ENCODE data around the gene LHFPL6.

Gene LHFPL6

DNA sequence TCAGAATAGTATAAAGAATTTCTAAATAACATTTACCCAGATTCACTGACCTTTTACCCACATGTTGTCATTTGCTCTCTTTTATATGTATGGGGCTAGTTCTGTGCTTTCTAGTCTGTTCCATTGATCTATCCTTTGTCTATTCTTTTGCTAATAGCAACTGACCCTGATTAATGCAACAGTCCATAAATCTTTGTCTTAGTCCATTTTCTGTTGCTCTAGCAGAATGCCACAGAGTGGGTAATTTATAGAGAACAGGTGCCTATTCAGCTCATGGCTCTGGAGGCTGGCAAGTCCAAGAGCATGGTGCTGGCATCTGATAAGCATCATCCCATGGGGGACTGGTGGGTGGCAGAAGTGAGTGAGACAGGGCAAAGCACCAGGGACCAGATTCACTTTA, 52.1 kb downstream of the LHFPL6 start:
- DNase-seq (ENCODE audit: low read depth), result no peak
- Histone ChIP-seq H3K4me1 (ENCODE audit: control insufficient read depth, insufficient read depth, low read length) (peaks cover 19% of the 10 kb centered on the region), H3K27me3 (replicated peaks; ENCODE audit: control insufficient read depth, insufficient read depth, low read length) (no peaks in the 10 kb centered on the region)

DNA sequence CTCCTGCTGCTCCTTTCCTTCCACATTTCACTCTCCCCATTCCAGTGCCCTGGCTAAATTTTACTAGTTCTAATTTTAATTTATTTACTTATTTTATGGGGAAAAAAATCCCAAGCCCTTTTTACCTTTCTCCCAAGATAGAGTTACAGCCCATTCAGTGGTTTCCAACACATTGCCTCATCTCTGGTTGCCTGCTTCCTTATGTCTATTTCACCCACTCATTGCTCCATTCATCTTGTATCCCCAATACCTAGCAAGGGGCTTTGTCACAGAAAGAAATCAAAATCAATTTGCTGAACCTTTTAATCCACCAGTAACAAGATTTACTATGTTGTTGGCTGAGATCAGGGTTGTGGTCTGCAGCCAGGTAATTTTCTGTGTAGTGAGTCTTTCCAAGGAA, 55.9 kb downstream of the LHFPL6 start:
- H3K4me3 ChIP-seq (ENCODE audit: low read length), result no peak overlapping the region
- H3K36me3 ChIP-seq (ENCODE audit: control insufficient read depth, insufficient read depth, low read length, severe bottlenecking), result no peaks in the 10 kb centered on the region
- no peak overlapping the region for H3K9ac ChIP-seq (ENCODE audit: low read length)
- H3K27me3 ChIP-seq (replicated peaks; ENCODE audit: control insufficient read depth, insufficient read depth, low read length), result no peaks in the 10 kb centered on the region
- peaks cover 17% of the 10 kb centered on the region for H3K4me1 ChIP-seq (ENCODE audit: control insufficient read depth, insufficient read depth, low read length)
- H3K9me3 ChIP-seq (ENCODE audit: control insufficient read depth, low read length), result no peaks in the 10 kb centered on the region
- no peak for DNase-seq (ENCODE audit: low read depth)

More for the DNA sequence above, 52.1 kb downstream of the LHFPL6 start:
- H3K36me3 ChIP-seq (ENCODE audit: control insufficient read depth, insufficient read depth, low read length, severe bottlenecking), result no peaks in the 10 kb centered on the region
- peak overlapping the region; percentile 4 for H3K9ac ChIP-seq (ENCODE audit: low read length)
- H3K4me3 ChIP-seq (ENCODE audit: low read length), result peak overlapping the region; percentile 31
- H3K9me3 ChIP-seq (ENCODE audit: control insufficient read depth, low read length), result no peaks in the 10 kb centered on the region

DNA sequence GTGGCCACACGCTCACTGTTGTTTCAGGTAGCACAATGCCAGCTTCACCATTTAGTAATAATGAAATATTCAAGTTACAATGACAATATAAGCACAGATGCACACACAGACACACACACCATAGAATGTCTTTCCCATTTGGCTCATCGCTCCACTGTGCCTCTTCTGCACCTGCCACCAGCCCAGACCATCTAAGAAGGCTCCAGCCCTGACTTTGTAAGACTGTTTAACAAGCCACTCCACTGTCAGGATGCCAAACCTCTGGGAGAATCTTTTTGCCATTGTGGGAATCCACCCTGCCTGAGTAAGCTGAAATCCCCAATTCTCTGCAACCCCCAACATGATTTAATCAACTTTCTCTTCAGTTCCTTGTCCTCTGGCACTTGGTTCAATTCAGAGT, 60.6 kb downstream of the LHFPL6 start:
- no peak overlapping the region for H3K9ac ChIP-seq (ENCODE audit: low read length)
- no peaks in the 10 kb centered on the region for H3K9me3 ChIP-seq (ENCODE audit: control insufficient read depth, low read length)
- DNase-seq (ENCODE audit: low read depth), result no peak
- no peaks in the 10 kb centered on the region for H3K27me3 ChIP-seq (replicated peaks; ENCODE audit: control insufficient read depth, insufficient read depth, low read length)
- H3K36me3 ChIP-seq (ENCODE audit: control insufficient read depth, insufficient read depth, low read length, severe bottlenecking), result no peaks in the 10 kb centered on the region
- no peak overlapping the region for H3K4me3 ChIP-seq (ENCODE audit: low read length)
- H3K4me1 ChIP-seq (ENCODE audit: control insufficient read depth, insufficient read depth, low read length), result no peaks in the 10 kb centered on the region

DNA sequence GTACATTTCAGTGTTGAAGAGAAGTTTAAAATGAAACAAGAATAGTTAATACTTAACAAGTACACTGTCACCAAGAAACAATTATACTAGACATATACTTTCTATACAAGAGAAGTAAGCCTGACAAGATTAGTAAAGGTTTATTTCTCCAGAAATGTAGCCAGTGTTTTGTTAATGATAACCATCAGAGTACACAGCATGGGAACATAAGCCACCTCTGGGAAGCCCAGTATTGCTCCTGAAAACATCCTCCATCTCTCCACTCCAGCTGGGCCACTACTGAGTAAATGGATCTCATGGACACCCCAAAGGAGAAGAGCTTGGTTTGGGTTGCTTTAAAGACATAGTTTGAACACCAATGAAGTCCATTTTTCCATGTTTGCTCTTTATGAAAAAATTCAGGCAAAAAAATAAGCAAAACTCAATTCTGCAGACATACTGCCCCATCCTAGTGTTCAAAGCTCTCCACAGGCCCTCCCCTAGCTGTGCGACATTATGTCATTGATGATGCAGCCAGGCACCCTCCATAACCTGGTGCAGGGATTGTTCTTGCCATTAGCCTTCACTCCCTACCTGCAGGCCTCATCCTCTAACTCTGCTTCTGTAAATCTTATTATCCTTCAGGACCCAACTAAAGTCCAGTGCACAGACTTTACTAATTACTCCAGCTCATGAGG, 61.9 kb downstream of the LHFPL6 start:
- DNase-seq (ENCODE audit: low read depth), result peak; percentile 22
- no peaks in the 10 kb centered on the region for H3K9me3 ChIP-seq (ENCODE audit: control insufficient read depth, low read length)
- no peaks in the 10 kb centered on the region for H3K36me3 ChIP-seq (ENCODE audit: control insufficient read depth, insufficient read depth, low read length, severe bottlenecking)
- no peaks in the 10 kb centered on the region for H3K27me3 ChIP-seq (replicated peaks; ENCODE audit: control insufficient read depth, insufficient read depth, low read length)
- peaks cover 4% of the 10 kb centered on the region for H3K4me1 ChIP-seq (ENCODE audit: control insufficient read depth, insufficient read depth, low read length)
- no peak overlapping the region for H3K9ac ChIP-seq (ENCODE audit: low read length)
- H3K4me3 ChIP-seq (ENCODE audit: low read length), result no peak overlapping the region

DNA sequence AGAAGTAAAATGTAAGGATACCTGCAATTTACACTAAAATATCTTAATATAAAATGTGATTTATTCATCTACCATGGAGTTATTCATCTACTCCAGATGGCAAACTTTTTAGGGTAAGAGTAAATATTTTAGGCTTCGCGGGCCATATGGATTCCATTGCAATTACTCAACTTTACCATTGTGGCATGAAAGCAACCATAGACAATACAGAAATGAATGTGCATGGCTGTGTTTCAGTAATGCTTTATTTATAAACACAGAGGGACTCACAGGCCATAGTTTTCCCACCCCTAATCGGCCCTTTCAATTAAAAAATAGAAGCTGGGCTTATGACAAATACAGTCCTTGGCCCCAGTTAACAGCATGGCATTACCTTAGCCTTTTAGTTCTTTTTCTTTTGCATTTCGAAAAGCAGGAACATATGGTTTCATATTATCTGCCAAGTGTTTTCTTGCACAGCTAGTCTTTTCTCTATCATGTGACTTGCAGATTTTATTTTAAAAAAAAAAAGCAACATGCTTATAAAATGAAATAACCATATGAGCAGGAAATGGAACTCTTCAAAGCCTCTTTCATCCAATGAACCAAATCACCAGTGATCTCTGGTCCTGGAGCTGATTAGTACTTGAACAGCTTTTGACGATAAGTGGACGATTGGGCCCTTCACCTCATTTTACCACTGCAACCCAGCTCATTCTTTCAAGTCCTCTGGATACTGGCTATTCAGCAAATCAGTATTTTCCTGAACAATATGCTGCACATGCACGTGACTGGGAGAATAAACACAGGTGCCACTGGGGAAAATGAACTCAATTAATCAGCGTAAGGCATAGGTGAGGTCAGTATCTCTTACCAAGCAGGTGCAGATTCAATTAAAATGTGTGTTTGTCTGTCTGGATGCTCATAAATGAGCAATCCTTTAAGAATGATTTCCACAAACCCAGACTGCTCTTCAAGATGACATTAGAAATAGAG, 63.9 kb downstream of the LHFPL6 start:
- Histone ChIP-seq H3K27me3 (replicated peaks; ENCODE audit: control insufficient read depth, insufficient read depth, low read length) (no peaks in the 10 kb centered on the region), H3K9ac (ENCODE audit: low read length) (no peak overlapping the region), H3K9me3 (ENCODE audit: control insufficient read depth, low read length) (no peaks in the 10 kb centered on the region), H3K4me3 (ENCODE audit: low read length) (no peak overlapping the region), H3K36me3 (ENCODE audit: control insufficient read depth, insufficient read depth, low read length, severe bottlenecking) (no peaks in the 10 kb centered on the region), H3K4me1 (ENCODE audit: control insufficient read depth, insufficient read depth, low read length) (peaks cover 8% of the 10 kb centered on the region)
- peak; percentile 23 for DNase-seq (ENCODE audit: low read depth)

DNA sequence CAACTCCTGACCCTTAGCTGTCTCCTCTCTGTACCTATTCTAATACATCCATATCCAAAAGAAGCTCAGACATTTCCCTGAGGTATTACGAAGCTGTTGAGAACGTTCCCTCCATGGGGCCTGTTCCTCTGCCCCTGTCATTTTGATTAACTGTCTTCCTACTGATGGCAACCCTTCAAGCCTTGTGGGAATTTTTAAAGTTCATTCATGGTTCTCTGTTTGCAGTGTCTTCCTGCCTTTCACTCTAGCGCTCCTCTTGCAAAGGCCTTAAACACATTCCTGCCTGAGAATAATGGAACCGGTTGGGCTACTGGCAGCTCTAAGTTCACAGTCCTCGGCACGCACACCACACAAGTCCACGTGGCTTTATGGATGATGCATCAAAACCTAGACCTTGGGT, 66.1 kb downstream of the LHFPL6 start:
- no peaks in the 10 kb centered on the region for H3K36me3 ChIP-seq (ENCODE audit: control insufficient read depth, insufficient read depth, low read length, severe bottlenecking)
- no peaks in the 10 kb centered on the region for H3K9me3 ChIP-seq (ENCODE audit: control insufficient read depth, low read length)
- H3K4me3 ChIP-seq (ENCODE audit: low read length), result no peak overlapping the region
- H3K4me1 ChIP-seq (ENCODE audit: control insufficient read depth, insufficient read depth, low read length), result peaks cover 13% of the 10 kb centered on the region
- H3K9ac ChIP-seq (ENCODE audit: low read length), result no peak overlapping the region
- no peaks in the 10 kb centered on the region for H3K27me3 ChIP-seq (replicated peaks; ENCODE audit: control insufficient read depth, insufficient read depth, low read length)
- no peak for DNase-seq (ENCODE audit: low read depth)

DNA sequence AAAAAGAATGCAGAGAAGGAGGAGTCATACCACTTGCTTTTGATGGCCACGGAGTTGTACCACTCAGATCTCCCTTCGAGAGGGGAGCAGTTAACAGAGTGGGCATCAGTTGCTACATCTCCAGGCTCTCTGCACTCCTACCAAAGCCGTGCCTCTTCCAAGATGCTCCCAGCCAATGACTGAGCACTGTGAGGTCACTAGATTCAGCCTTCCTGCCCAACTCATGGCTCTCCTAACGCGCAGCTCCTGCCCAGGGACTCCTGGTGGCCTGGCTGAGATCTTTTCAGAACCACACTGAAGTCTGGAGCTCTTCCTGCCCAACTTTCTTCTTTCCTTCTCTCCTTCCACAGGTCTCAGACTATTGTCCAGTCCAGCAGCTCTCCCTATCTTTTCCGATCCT, 66.7 kb downstream of the LHFPL6 start:
- no peak for DNase-seq (ENCODE audit: low read depth)
- no peak overlapping the region for H3K9ac ChIP-seq (ENCODE audit: low read length)
- peaks cover 19% of the 10 kb centered on the region for H3K4me1 ChIP-seq (ENCODE audit: control insufficient read depth, insufficient read depth, low read length)
- no peaks in the 10 kb centered on the region for H3K27me3 ChIP-seq (replicated peaks; ENCODE audit: control insufficient read depth, insufficient read depth, low read length)
- H3K4me3 ChIP-seq (ENCODE audit: low read length), result no peak overlapping the region
- no peaks in the 10 kb centered on the region for H3K9me3 ChIP-seq (ENCODE audit: control insufficient read depth, low read length)
- no peaks in the 10 kb centered on the region for H3K36me3 ChIP-seq (ENCODE audit: control insufficient read depth, insufficient read depth, low read length, severe bottlenecking)

DNA sequence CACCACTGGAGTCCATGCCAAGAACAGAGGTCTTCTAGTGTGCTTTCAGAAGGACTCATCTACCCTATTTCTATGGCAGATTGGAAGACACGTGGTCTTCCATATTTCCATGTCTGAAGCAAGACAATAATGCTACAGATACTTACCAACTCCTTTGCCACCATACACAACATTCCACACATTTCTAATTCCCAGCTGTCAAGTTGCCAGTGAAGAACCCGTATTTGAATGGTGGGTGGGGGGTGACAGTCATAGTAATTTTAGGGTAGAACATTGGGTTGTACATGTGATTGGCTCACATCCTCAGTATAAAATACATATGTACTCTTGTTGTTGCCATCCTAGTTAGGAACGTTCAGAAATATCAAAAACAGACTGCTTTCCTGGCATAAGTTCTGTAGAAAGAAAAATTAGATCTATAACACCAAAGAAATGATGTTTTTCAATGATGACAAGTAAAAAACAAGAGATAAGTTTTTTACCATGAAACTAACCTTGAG, 69.3 kb downstream of the LHFPL6 start:
- no peaks in the 10 kb centered on the region for H3K36me3 ChIP-seq (ENCODE audit: control insufficient read depth, insufficient read depth, low read length, severe bottlenecking)
- H3K9me3 ChIP-seq (ENCODE audit: control insufficient read depth, low read length), result no peaks in the 10 kb centered on the region
- no peak overlapping the region for H3K4me3 ChIP-seq (ENCODE audit: low read length)
- H3K27me3 ChIP-seq (replicated peaks; ENCODE audit: control insufficient read depth, insufficient read depth, low read length), result no peaks in the 10 kb centered on the region
- H3K9ac ChIP-seq (ENCODE audit: low read length), result no peak overlapping the region
- no peak for DNase-seq (ENCODE audit: low read depth)
- H3K4me1 ChIP-seq (ENCODE audit: control insufficient read depth, insufficient read depth, low read length), result peaks cover 36% of the 10 kb centered on the region

DNA sequence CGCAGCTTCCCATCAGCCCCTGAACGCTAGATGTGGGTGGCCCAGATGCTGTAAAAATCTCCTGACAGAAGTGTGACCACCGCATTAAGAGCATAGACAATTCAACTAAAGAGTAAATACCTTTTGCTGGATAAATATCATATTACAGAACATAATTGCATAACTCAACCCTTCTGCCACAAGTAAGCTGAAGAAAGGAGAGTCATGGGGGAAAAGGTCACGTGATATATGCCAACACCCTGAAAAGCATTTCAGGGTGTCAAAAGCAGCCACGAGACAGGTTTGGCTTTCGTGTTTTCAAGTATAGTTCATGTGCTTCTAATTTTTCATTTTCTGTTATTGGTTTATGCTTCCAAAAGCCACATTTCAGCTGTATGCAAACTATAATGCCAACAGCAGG, 71.3 kb downstream of the LHFPL6 start:
- peak overlapping the region; percentile 13 for H3K9ac ChIP-seq (ENCODE audit: low read length)
- peak; percentile 58 for DNase-seq (ENCODE audit: low read depth)
- no peaks in the 10 kb centered on the region for H3K36me3 ChIP-seq (ENCODE audit: control insufficient read depth, insufficient read depth, low read length, severe bottlenecking)
- H3K4me3 ChIP-seq (ENCODE audit: low read length), result peak overlapping the region; percentile 74
- peaks cover 53% of the 10 kb centered on the region for H3K4me1 ChIP-seq (ENCODE audit: control insufficient read depth, insufficient read depth, low read length)
- no peaks in the 10 kb centered on the region for H3K9me3 ChIP-seq (ENCODE audit: control insufficient read depth, low read length)
- H3K27me3 ChIP-seq (replicated peaks; ENCODE audit: control insufficient read depth, insufficient read depth, low read length), result no peaks in the 10 kb centered on the region

DNA sequence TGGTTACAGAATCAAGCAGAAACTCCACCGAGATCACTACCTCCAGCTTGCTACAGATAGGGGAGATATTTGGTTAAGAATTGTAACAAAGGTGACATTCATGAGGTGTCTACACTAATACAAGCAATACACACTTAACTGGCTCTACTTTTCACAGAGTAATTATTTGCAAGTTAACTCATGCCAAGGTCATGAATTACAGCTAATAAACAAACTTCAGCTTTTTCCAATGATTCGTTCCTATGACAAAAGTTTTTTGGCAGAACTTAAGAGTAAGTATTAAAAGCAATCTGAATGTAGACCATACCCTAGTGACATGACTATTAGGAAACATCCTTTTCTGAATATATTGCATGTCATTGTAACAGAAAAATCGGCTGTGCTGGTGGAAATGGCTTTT, 72.1 kb downstream of the LHFPL6 start:
- Histone ChIP-seq H3K27me3 (replicated peaks; ENCODE audit: control insufficient read depth, insufficient read depth, low read length) (no peaks in the 10 kb centered on the region), H3K9me3 (ENCODE audit: control insufficient read depth, low read length) (no peaks in the 10 kb centered on the region), H3K9ac (ENCODE audit: low read length) (no peak overlapping the region), H3K4me3 (ENCODE audit: low read length) (peak overlapping the region; percentile 74), H3K36me3 (ENCODE audit: control insufficient read depth, insufficient read depth, low read length, severe bottlenecking) (no peaks in the 10 kb centered on the region), H3K4me1 (ENCODE audit: control insufficient read depth, insufficient read depth, low read length) (peaks cover 49% of the 10 kb centered on the region)
- peak; percentile 32 for DNase-seq (ENCODE audit: low read depth)

DNA sequence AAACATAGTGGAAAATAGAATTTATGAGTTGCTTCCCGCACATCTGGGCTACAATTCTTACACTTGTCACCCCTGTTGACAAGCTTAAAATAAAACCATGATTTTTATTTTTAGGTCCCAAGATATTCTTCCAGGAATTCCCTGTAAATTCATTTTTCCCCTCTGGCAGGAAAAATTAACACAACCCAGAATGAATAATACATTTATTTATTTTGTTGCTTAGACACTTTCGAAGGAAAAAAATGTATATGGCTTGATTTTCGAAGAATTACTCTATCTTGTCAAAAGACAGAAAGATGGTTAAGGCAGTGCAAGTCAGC, 74.4 kb downstream of the LHFPL6 start:
- H3K4me1 ChIP-seq (ENCODE audit: control insufficient read depth, insufficient read depth, low read length), result peaks cover 49% of the 10 kb centered on the region
- no peaks in the 10 kb centered on the region for H3K9me3 ChIP-seq (ENCODE audit: control insufficient read depth, low read length)
- DNase-seq (ENCODE audit: low read depth), result no peak
- no peak overlapping the region for H3K4me3 ChIP-seq (ENCODE audit: low read length)
- peak overlapping the region; percentile 48 for H3K9ac ChIP-seq (ENCODE audit: low read length)
- no peaks in the 10 kb centered on the region for H3K36me3 ChIP-seq (ENCODE audit: control insufficient read depth, insufficient read depth, low read length, severe bottlenecking)
- no peaks in the 10 kb centered on the region for H3K27me3 ChIP-seq (replicated peaks; ENCODE audit: control insufficient read depth, insufficient read depth, low read length)
